ENCODE measurements around the gene WNK1. TPM values are rescaled to one million over a fixed set of nuclear protein-coding genes. Genes with fewer than 3 reads are reported as not detected.
A peak's percentile ranks its signal among the peaks of the same experiment; 100 is the strongest.

WNK1 gene
- total and polyA plus RNA-seq, 9 donors = 49.5 to 83.7 (median 65.1) TPM

DNA sequence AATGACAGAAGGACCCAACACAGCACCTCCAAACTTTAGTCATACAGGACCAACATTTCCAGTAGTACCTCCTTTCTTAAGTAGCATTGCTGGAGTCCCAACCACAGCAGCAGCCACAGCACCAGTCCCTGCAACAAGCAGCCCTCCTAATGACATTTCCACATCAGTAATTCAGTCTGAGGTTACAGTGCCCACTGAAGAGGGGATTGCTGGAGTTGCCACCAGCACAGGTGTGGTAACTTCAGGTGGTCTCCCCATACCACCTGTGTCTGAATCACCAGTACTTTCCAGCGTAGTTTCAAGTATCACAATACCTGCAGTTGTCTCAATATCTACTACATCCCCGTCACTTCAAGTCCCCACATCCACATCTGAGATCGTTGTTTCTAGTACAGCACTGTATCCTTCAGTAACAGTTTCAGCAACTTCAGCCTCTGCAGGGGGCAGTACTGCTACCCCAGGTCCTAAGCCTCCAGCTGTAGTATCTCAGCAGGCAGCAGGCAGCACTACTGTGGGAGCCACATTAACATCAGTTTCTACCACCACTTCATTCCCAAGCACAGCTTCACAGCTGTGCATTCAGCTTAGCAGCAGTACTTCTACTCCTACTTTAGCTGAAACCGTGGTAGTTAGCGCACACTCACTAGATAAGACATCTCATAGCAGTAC lies 132.5 kb downstream of the WNK1 start:
- Histone ChIP-seq H3K4me3 (ENCODE audit: low read length) (no peak overlapping the region), H3K27ac (ENCODE audit: low read length) (no peak overlapping the region), H3K4me1 (ENCODE audit: control insufficient read depth, insufficient read depth, low read length) (no peaks in the 10 kb centered on the region), H3K9me3 (replicated peaks; ENCODE audit: control insufficient read depth, low read depth, low read length) (no peaks in the 10 kb centered on the region), H3K36me3 (ENCODE audit: control insufficient read depth, insufficient read depth, low read length) (peaks cover 57% of the 10 kb centered on the region), H3K27me3 (ENCODE audit: control insufficient read depth, insufficient read depth, low read length) (no peaks in the 10 kb centered on the region)
- DNase-seq = no peak
- 92% methylated on average over 5 of the region's 5 CpGs for WGBS (ENCODE audit: insufficient coverage)

DNA sequence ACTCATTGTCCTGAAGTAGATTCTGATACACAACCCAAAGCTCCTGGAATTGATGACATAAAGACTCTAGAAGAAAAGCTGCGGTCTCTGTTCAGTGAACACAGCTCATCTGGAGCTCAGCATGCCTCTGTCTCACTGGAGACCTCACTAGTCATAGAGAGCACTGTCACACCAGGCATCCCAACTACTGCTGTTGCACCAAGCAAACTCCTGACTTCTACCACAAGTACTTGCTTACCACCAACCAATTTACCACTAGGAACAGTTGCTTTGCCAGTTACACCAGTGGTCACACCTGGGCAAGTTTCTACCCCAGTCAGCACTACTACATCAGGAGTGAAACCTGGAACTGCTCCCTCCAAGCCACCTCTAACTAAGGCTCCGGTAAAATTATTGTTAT lies 133.3 kb downstream of the WNK1 start:
- H3K27ac ChIP-seq (ENCODE audit: low read length) = no peak overlapping the region
- DNase-seq = no peak
- H3K9me3 ChIP-seq (replicated peaks; ENCODE audit: control insufficient read depth, low read depth, low read length) = no peaks in the 10 kb centered on the region
- peaks cover 57% of the 10 kb centered on the region for H3K36me3 ChIP-seq (ENCODE audit: control insufficient read depth, insufficient read depth, low read length)
- no peak overlapping the region for H3K4me3 ChIP-seq (ENCODE audit: low read length)
- no peaks in the 10 kb centered on the region for H3K4me1 ChIP-seq (ENCODE audit: control insufficient read depth, insufficient read depth, low read length)
- no CpG with 5 or more reads among the region's 2 CpGs for WGBS (ENCODE audit: insufficient coverage)
- no peaks in the 10 kb centered on the region for H3K27me3 ChIP-seq (ENCODE audit: control insufficient read depth, insufficient read depth, low read length)

DNA sequence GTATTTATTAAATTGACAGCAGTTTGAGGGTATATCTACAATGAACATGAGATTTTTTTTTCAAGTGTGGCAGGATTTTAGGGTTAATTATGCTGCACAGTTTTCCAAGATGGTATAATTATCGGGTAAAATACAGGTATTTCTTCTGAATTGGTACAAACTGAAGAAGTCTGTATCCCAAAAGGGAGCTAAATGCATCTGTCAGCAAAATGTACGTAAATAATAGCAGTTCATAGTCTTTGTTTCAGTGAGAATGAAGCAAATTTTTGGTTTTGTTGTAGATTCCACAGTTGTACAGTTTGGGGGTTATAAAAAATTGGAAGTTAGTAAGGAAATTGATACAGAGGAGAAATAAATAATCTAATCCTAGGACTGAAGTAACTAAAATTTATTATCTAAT lies 133.8 kb downstream of the WNK1 start:
- 100% methylated on average over 2 of the region's 2 CpGs for WGBS (ENCODE audit: insufficient coverage)
- DNase-seq = no peak
- H3K27me3 ChIP-seq (ENCODE audit: control insufficient read depth, insufficient read depth, low read length) = no peaks in the 10 kb centered on the region
- no peaks in the 10 kb centered on the region for H3K9me3 ChIP-seq (replicated peaks; ENCODE audit: control insufficient read depth, low read depth, low read length)
- peaks cover 52% of the 10 kb centered on the region for H3K36me3 ChIP-seq (ENCODE audit: control insufficient read depth, insufficient read depth, low read length)
- H3K4me3 ChIP-seq (ENCODE audit: low read length) = no peak overlapping the region
- H3K4me1 ChIP-seq (ENCODE audit: control insufficient read depth, insufficient read depth, low read length) = no peaks in the 10 kb centered on the region
- H3K27ac ChIP-seq (ENCODE audit: low read length) = no peak overlapping the region

DNA sequence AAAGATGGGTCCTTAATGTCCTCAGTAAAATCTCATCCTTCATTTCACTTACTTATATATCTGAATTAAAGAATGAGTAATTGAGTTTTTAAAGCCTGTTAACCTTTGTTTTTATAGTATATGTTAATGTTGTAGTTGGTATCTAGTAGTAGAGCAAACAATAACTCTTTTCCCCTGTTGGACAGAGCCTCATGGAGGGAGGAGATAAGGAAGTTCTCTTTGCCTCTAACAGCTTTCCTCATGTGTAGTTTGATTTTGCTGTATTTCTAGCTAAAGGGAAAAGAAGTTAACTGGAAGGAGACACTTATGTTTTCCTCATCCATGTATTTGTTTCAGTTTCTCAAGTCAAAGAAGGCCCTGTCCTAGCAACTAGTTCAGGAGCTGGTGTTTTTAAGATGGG lies 141.8 kb downstream of the WNK1 start:
- H3K4me1 ChIP-seq (ENCODE audit: control insufficient read depth, insufficient read depth, low read length) = no peaks in the 10 kb centered on the region
- DNase-seq = no peak
- no peaks in the 10 kb centered on the region for H3K9me3 ChIP-seq (replicated peaks; ENCODE audit: control insufficient read depth, low read depth, low read length)
- no peak overlapping the region for H3K4me3 ChIP-seq (ENCODE audit: low read length)
- H3K27ac ChIP-seq (ENCODE audit: low read length) = no peak overlapping the region
- peaks cover 46% of the 10 kb centered on the region for H3K36me3 ChIP-seq (ENCODE audit: control insufficient read depth, insufficient read depth, low read length)
- no peaks in the 10 kb centered on the region for H3K27me3 ChIP-seq (ENCODE audit: control insufficient read depth, insufficient read depth, low read length)

DNA sequence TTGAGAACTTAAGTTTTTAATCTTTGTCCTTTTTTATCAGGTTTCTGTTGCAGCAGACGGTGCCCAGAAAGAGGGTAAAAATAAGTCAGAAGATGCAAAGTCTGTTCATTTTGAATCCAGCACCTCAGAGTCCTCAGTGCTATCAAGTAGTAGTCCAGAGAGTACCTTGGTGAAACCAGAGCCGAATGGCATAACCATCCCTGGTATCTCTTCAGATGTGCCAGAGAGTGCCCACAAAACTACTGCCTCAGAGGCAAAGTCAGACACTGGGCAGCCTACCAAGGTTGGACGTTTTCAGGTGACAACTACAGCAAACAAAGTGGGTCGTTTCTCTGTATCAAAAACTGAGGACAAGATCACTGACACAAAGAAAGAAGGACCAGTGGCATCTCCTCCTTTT lies 143.7 kb downstream of the WNK1 start:
- H3K4me3 ChIP-seq (ENCODE audit: low read length) = no peak overlapping the region
- no peaks in the 10 kb centered on the region for H3K4me1 ChIP-seq (ENCODE audit: control insufficient read depth, insufficient read depth, low read length)
- WGBS (ENCODE audit: insufficient coverage) = 82% methylated on average over 4 of the region's 4 CpGs
- H3K9me3 ChIP-seq (replicated peaks; ENCODE audit: control insufficient read depth, low read depth, low read length) = no peaks in the 10 kb centered on the region
- H3K36me3 ChIP-seq (ENCODE audit: control insufficient read depth, insufficient read depth, low read length) = peaks cover 55% of the 10 kb centered on the region
- no peak for DNase-seq
- H3K27ac ChIP-seq (ENCODE audit: low read length) = no peak overlapping the region
- no peaks in the 10 kb centered on the region for H3K27me3 ChIP-seq (ENCODE audit: control insufficient read depth, insufficient read depth, low read length)

DNA sequence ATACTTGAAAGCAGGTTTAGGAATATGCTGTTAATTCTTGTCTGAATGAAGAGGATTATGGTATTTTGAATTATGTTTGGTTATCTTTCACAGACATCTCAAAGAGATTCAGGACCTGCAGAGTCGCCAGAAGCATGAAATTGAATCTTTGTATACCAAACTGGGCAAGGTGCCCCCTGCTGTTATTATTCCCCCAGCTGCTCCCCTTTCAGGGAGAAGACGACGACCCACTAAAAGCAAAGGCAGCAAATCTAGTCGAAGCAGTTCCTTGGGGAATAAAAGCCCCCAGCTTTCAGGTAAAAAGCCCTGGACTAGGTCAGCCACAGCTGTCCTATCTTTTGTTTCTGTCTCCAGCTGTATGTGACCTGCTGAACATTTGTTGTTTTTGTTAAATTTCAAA lies 145.0 kb downstream of the WNK1 start:
- DNase-seq = no peak
- no peaks in the 10 kb centered on the region for H3K27me3 ChIP-seq (ENCODE audit: control insufficient read depth, insufficient read depth, low read length)
- H3K27ac ChIP-seq (ENCODE audit: low read length) = no peak overlapping the region
- 73% methylated on average over 2 of the region's 4 CpGs for WGBS (ENCODE audit: insufficient coverage)
- H3K4me1 ChIP-seq (ENCODE audit: control insufficient read depth, insufficient read depth, low read length) = no peaks in the 10 kb centered on the region
- no peak overlapping the region for H3K4me3 ChIP-seq (ENCODE audit: low read length)
- H3K9me3 ChIP-seq (replicated peaks; ENCODE audit: control insufficient read depth, low read depth, low read length) = no peaks in the 10 kb centered on the region
- H3K36me3 ChIP-seq (ENCODE audit: control insufficient read depth, insufficient read depth, low read length) = peaks cover 66% of the 10 kb centered on the region

DNA sequence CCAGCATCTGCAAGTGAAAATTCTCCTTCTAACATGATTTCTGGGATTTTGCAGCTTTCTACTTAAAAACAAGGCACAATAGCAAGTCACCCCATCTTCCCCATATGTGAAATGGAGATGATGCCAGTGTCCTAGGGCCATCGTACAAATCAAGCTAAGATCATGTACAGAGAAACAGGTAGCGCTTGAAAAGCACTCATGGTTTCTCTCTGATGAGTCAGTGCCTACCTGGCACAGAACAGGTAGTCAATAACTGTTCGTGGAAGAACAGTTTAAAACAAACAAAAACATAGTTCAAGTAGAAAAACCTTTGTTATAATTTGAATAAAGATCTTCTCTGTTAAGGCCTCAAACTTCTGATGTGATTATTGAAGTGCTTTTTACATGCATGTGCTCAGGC lies 150.2 kb downstream of the WNK1 start:
- no peak for DNase-seq
- H3K27me3 ChIP-seq (ENCODE audit: control insufficient read depth, insufficient read depth, low read length) = no peaks in the 10 kb centered on the region
- H3K27ac ChIP-seq (ENCODE audit: low read length) = no peak overlapping the region
- H3K4me3 ChIP-seq (ENCODE audit: low read length) = no peak overlapping the region
- H3K4me1 ChIP-seq (ENCODE audit: control insufficient read depth, insufficient read depth, low read length) = no peaks in the 10 kb centered on the region
- peaks cover 75% of the 10 kb centered on the region for H3K36me3 ChIP-seq (ENCODE audit: control insufficient read depth, insufficient read depth, low read length)
- no peaks in the 10 kb centered on the region for H3K9me3 ChIP-seq (replicated peaks; ENCODE audit: control insufficient read depth, low read depth, low read length)
- WGBS (ENCODE audit: insufficient coverage) = no CpG with 5 or more reads among the region's 3 CpGs

DNA sequence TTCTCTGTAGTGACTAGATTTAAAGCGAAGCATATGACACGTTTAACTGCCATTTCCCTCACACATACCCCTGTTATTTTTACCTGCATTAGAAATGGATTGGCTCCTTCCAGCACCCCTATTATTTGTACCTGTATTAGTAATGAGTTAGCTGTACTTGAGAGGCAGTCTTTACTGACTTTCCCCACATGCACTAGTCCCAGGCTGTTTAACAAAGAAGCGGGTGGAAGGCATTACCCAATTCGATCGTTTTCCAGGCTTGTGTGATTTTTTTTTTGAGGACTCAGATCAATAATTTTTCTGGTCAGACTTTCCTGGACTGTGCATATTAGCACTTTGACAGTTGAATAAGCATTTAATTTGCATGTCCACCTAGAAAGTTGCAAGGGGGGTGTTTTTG lies 150.7 kb downstream of the WNK1 start:
- no peaks in the 10 kb centered on the region for H3K4me1 ChIP-seq (ENCODE audit: control insufficient read depth, insufficient read depth, low read length)
- no peak overlapping the region for H3K27ac ChIP-seq (ENCODE audit: low read length)
- H3K27me3 ChIP-seq (ENCODE audit: control insufficient read depth, insufficient read depth, low read length) = no peaks in the 10 kb centered on the region
- peaks cover 79% of the 10 kb centered on the region for H3K36me3 ChIP-seq (ENCODE audit: control insufficient read depth, insufficient read depth, low read length)
- no peaks in the 10 kb centered on the region for H3K9me3 ChIP-seq (replicated peaks; ENCODE audit: control insufficient read depth, low read depth, low read length)
- no peak for DNase-seq
- WGBS (ENCODE audit: insufficient coverage) = no CpG with 5 or more reads among the region's 5 CpGs
- no peak overlapping the region for H3K4me3 ChIP-seq (ENCODE audit: low read length)

DNA sequence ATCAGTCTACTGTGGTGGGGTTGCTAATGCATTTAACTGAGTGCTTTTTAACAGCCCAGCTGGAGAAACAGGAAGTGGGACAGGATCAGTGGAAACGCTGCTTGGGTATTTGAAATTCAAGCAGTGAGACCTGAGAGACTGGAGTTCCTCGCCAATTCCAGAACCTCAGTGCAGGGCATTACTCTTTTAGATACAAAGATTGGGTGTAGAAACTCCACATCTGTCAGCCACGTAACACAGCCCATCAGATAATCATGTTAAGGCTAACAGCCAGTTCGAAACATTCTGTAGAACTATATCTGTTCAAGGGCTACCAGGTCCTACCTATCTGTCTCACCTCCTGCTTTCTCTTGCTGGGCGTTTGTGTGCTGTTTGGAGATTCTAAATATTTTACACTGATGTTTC lies 151.6 kb downstream of the WNK1 start:
- Histone ChIP-seq H3K4me1 (ENCODE audit: control insufficient read depth, insufficient read depth, low read length) (no peaks in the 10 kb centered on the region), H3K27ac (ENCODE audit: low read length) (no peak overlapping the region), H3K36me3 (ENCODE audit: control insufficient read depth, insufficient read depth, low read length) (peaks cover 82% of the 10 kb centered on the region), H3K4me3 (ENCODE audit: low read length) (no peak overlapping the region), H3K9me3 (replicated peaks; ENCODE audit: control insufficient read depth, low read depth, low read length) (no peaks in the 10 kb centered on the region), H3K27me3 (ENCODE audit: control insufficient read depth, insufficient read depth, low read length) (no peaks in the 10 kb centered on the region)
- peak; percentile 24 for DNase-seq
- whole genome bisulfite sequencing (ENCODE audit: insufficient coverage) = no CpG with 5 or more reads among the region's 5 CpGs

DNA sequence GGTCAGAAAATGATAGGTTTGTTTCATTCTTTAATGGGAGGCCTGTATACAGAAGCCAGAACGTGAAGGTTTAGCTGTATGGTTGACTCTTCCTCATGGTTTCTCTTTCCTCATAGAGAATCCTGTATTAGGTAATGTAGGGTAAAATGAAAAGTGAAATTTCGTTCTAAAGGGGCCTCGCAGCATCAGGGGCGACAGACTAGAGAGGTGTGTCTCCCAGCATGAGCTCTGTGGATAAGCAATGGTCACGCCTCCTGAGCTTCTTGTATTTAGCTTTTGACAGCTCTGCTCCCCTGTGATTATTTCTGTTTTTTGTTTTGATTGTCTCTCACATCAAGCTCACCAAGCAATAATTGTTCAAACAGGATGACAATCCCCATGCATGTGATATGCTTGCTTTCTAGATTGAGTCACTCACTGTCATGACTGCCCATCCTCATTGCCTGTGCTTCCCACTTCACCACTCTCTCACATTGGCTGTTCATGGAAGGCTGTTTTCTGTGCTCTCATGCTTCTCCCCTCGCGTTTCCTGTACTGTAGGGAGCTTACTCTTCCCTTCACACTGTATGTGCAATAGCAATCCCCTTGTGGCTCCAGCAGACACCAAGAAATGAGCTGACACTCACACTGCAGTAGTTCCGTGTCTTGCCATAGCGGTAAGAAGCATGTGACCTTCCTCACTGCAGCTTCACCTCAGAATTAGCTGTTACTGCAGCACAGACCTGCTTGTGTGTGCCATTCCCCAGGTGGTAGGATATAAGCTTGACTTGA lies 153.1 kb downstream of the WNK1 start:
- Histone ChIP-seq H3K36me3 (ENCODE audit: control insufficient read depth, insufficient read depth, low read length) (peaks cover 81% of the 10 kb centered on the region), H3K4me1 (ENCODE audit: control insufficient read depth, insufficient read depth, low read length) (no peaks in the 10 kb centered on the region), H3K9me3 (replicated peaks; ENCODE audit: control insufficient read depth, low read depth, low read length) (no peaks in the 10 kb centered on the region), H3K4me3 (ENCODE audit: low read length) (no peak overlapping the region), H3K27me3 (ENCODE audit: control insufficient read depth, insufficient read depth, low read length) (no peaks in the 10 kb centered on the region), H3K27ac (ENCODE audit: low read length) (no peak overlapping the region)
- DNase-seq = no peak
- 79% methylated on average over 6 of the region's 9 CpGs for WGBS (ENCODE audit: insufficient coverage)

Data from muscle of leg (tissue), 11 donors.